GM19193 (cell line): ENCODE measurements around the gene KCNA3.

Experiments
- POLR2A ChIP-seq: IDR thresholded peaks from 4 replicates; pipeline ENCODE4 v1.6.1; 2011; ENCODE audit not compliant: insufficient read depth, insufficient read length; ENCODE audit errors: extremely low read depth

The KCNA3 gene

GRCh38 chr1:110674337-110675059, at the start of gene KCNA3:
Gene KCNA3 (minus strand): TSS chr1:110674940. CDS start chr1:110674809, 131 bp downstream.
- no peak for TF ChIP-seq POLR2A

GRCh38 chr1:110722807-110723206, 48.1 kb upstream of the KCNA3 start:
- TF ChIP-seq POLR2A = no peak

GRCh38 chr1:110719908-110720307, 45.2 kb upstream of the KCNA3 start:
- TF ChIP-seq POLR2A = no peak

- TF ChIP-seq POLR2A = no peak
Measured at GRCh38 chr1:110718452-110718851, 43.7 kb upstream of the KCNA3 start.

- no peak for TF ChIP-seq POLR2A
Measured at GRCh38 chr1:110717179-110717578, 42.4 kb upstream of the KCNA3 start.

- TF ChIP-seq POLR2A = no peak
Measured at GRCh38 chr1:110714374-110714995, 39.7 kb upstream of the KCNA3 start.

- TF ChIP-seq POLR2A = no peak
Measured at GRCh38 chr1:110713221-110713620, 38.5 kb upstream of the KCNA3 start.

- TF ChIP-seq POLR2A = no peak
Measured at GRCh38 chr1:110710314-110710713, 35.6 kb upstream of the KCNA3 start.

GRCh38 chr1:110708974-110709440, 34.3 kb upstream of the KCNA3 start:
- no peak for TF ChIP-seq POLR2A

GRCh38 chr1:110707232-110707631, 32.5 kb upstream of the KCNA3 start:
- no peak for TF ChIP-seq POLR2A

- TF ChIP-seq POLR2A = no peak
Measured at GRCh38 chr1:110706621-110707020, 31.9 kb upstream of the KCNA3 start.

- no peak for TF ChIP-seq POLR2A
Measured at GRCh38 chr1:110702260-110702659, 27.5 kb upstream of the KCNA3 start.

GRCh38 chr1:110700767-110701166, 26.0 kb upstream of the KCNA3 start:
- no peak for TF ChIP-seq POLR2A

- no peak for TF ChIP-seq POLR2A
Measured at GRCh38 chr1:110697606-110698005, 22.9 kb upstream of the KCNA3 start.

GRCh38 chr1:110696818-110697217, 22.1 kb upstream of the KCNA3 start:
- no peak for TF ChIP-seq POLR2A

GRCh38 chr1:110690709-110691365, 16.1 kb upstream of the KCNA3 start:
- TF ChIP-seq POLR2A = no peak
